GM04504 (cell line): ENCODE data around the gene SETX.

ENCODE experiments used
- DNase-seq: peaks from one replicate; pipeline ENCODE4 v3.0.0-alpha.2; 2012; ENCODE audit warnings: low read depth

Gene SETX

GRCh38 chr9:132216861-132217619 lies 137.7 kb downstream of the SETX start:
- DNase-seq = no peak

- DNase-seq = peak; percentile 72
These were observed 140.7 kb downstream of the SETX start for GRCh38 chr9:132214027-132214622.

GRCh38 chr9:132211570-132211969 lies 143.2 kb downstream of the SETX start:
- no peak for DNase-seq
